Airway epithelial cell (primary cell): ENCODE data around the gene KCNAB2. TPM values are rescaled to one million over a fixed set of nuclear protein-coding genes. Genes with fewer than 3 reads are reported as not detected.

Experiments
- total RNA-seq: library from RNA; depleted of rRNA; stranded (reverse); fragments of >200 nt; gene quantifications from 2 replicates; pipeline ENCODE4 v1.2.3, GENCODE V29; 2015

Gene KCNAB2
- total RNA-seq: 2.0 and 2.3 TPM in 2 replicates

DNA sequence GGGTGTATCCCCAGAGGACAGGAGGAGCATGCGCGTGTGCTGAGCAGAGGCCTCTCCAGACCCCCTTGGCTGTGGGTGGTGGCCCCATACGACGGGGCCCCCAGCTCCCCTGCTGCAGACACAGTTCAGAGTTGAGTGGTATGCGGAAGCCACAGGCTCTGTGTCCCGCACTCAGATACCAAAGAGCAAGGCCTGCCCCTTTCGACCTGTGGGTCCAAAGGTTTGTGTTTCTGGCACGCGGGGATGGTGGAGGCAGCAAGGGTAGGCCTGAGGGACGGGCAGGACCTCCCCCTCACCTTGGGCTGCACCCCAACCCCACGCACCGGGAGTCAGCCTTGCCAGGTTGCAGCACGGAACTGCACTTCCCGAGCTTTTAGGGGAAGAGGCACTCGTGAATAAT is at the start of gene KCNAB2:
Gene KCNAB2 (plus strand): TSS at position 328 of the 400 bp plus-strand sequence. CDS start 5,649 bp downstream, outside the sequence.

Other genes starting within 250 kb of the KCNAB2 start
- 6.2 and 7.0 TPM in 2 replicates for gene NPHP4, start 53.5 kb upstream of the KCNAB2 start, total RNA-seq
- 0.07 TPM in 1 of 2 replicates, not detected in the other for gene CHD5, start 134.4 kb downstream of the KCNAB2 start, total RNA-seq
- 226 TPM in 2 replicates for gene RPL22, start 153.7 kb downstream of the KCNAB2 start, total RNA-seq
- 3.7 and 5.1 TPM in 2 replicates for gene RNF207, start 160.2 kb downstream of the KCNAB2 start, total RNA-seq
- gene ICMT, start 190.1 kb downstream of the KCNAB2 start, total RNA-seq: 59.0 and 82.4 TPM in 2 replicates
- gene HES3, start 198.3 kb downstream of the KCNAB2 start, total RNA-seq: 0.78 TPM in 1 of 2 replicates, not detected in the other
- gene GPR153, start 215.2 kb downstream of the KCNAB2 start, total RNA-seq: 39.9 and 43.1 TPM in 2 replicates